ENCODE results near the gene WNT5B. TPM values are rescaled to one million over a fixed set of nuclear protein-coding genes. Genes with fewer than 3 reads are reported as not detected.

Gene WNT5B
- total RNA-seq, 1 donor from 2014 or later, result 54.4 TPM

- H3K27ac Mint-ChIP-seq, result peak overlapping the region; percentile 80
- H3K9me3 Mint-ChIP-seq, result no peaks in the 10 kb centered on the region
- H3K4me1 Mint-ChIP-seq, result peaks cover 63% of the 10 kb centered on the region
- TF ChIP-seq, protein P1, sequence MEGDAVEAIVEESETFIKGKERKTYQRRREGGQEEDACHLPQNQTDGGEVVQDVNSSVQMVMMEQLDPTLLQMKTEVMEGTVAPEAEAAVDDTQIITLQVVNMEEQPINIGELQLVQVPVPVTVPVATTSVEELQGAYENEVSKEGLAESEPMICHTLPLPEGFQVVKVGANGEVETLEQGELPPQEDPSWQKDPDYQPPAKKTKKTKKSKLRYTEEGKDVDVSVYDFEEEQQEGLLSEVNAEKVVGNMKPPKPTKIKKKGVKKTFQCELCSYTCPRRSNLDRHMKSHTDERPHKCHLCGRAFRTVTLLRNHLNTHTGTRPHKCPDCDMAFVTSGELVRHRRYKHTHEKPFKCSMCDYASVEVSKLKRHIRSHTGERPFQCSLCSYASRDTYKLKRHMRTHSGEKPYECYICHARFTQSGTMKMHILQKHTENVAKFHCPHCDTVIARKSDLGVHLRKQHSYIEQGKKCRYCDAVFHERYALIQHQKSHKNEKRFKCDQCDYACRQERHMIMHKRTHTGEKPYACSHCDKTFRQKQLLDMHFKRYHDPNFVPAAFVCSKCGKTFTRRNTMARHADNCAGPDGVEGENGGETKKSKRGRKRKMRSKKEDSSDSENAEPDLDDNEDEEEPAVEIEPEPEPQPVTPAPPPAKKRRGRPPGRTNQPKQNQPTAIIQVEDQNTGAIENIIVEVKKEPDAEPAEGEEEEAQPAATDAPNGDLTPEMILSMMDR (IDR thresholded peaks at IDR 0.05; ENCODE audit: unreplicated experiment), result no peak
- peak overlapping the region; percentile 56 for H3K4me3 Mint-ChIP-seq
- H3K27me3 Mint-ChIP-seq (ENCODE audit: low read depth), result peaks cover 2% of the 10 kb centered on the region
- DNase-seq (ENCODE audit: low spot score in 2 of 2, unreplicated experiment in 2 of 2), result no peak
- H3K36me3 Mint-ChIP-seq, result no peaks in the 10 kb centered on the region
These were observed 38.0 kb upstream of the WNT5B start for GRCh38 chr12:1591034-1591433.

DNA sequence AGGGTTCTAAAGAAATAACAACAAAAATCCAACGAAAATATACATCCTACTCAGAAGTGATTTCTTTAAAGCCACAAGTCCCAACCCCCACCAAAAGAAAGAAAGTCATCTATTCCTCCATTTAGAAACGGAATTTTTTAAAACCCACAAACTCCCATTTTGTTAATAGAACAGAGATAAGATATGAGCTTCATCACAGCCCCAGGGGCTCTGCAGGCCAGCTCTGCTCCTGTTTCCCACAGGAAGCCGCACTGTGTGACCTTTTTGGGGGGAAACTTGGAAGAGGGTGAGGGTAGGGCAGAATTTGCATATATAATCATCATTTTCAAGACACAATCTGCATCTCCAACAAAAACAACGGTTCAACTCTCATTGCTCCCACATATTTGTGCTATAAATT is 37.5 kb upstream of the WNT5B start:
- TF ChIP-seq, protein P1 (IDR thresholded peaks at IDR 0.05; ENCODE audit: unreplicated experiment), result no peak
- peak overlapping the region; percentile 65 for H3K27ac Mint-ChIP-seq
- H3K27me3 Mint-ChIP-seq (ENCODE audit: low read depth), result peaks cover 2% of the 10 kb centered on the region
- H3K4me3 Mint-ChIP-seq, result peak overlapping the region; percentile 80
- H3K36me3 Mint-ChIP-seq, result no peaks in the 10 kb centered on the region
- H3K4me1 Mint-ChIP-seq, result peaks cover 63% of the 10 kb centered on the region
- DNase-seq (ENCODE audit: low spot score in 2 of 2, unreplicated experiment in 2 of 2), result no peak
- H3K9me3 Mint-ChIP-seq, result no peaks in the 10 kb centered on the region

- Mint-ChIP-seq H3K4me1 (peaks cover 62% of the 10 kb centered on the region), H3K36me3 (no peaks in the 10 kb centered on the region), H3K27me3 (ENCODE audit: low read depth) (no peaks in the 10 kb centered on the region), H3K9me3 (no peaks in the 10 kb centered on the region), H3K27ac (peak overlapping the region; percentile 80), H3K4me3 (peak overlapping the region; percentile 80)
- DNase-seq (ENCODE audit: low spot score in 2 of 2, unreplicated experiment in 2 of 2), result no peak
- TF ChIP-seq, protein P1 (IDR thresholded peaks at IDR 0.05; ENCODE audit: unreplicated experiment), result no peak
These were observed 36.4 kb upstream of the WNT5B start for GRCh38 chr12:1592444-1593173.

GRCh38 chr12:1593174-1594005 is 35.6 kb upstream of the WNT5B start:
- peak in 1 of 2 experiments; percentile 56 for DNase-seq (ENCODE audit: low spot score in 2 of 2, unreplicated experiment in 2 of 2)
- H3K9me3 Mint-ChIP-seq, result no peaks in the 10 kb centered on the region
- H3K4me1 Mint-ChIP-seq, result peaks cover 57% of the 10 kb centered on the region
- H3K27ac Mint-ChIP-seq, result peak overlapping the region; percentile 80
- H3K4me3 Mint-ChIP-seq, result peak overlapping the region; percentile 80
- no peaks in the 10 kb centered on the region for H3K36me3 Mint-ChIP-seq
- H3K27me3 Mint-ChIP-seq (ENCODE audit: low read depth), result no peaks in the 10 kb centered on the region
- TF ChIP-seq, protein P1 (IDR thresholded peaks at IDR 0.05; ENCODE audit: unreplicated experiment), result no peak

DNA sequence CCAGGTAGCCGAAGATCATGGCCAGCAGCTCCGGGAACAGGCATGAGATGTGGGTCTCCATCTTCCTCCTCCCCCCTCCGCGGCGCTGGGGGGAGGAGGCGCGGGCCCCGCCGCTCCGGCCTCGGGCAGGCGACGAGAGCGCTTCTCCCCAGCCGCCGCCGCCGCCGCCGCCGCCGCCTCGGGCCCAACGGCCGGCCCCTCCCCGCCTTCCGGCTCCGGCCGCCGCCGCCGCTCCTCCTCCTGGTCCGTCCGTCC is 35.1 kb upstream of the WNT5B start:
- H3K36me3 Mint-ChIP-seq, result no peaks in the 10 kb centered on the region
- H3K4me3 Mint-ChIP-seq, result peak overlapping the region; percentile 80
- peaks cover 51% of the 10 kb centered on the region for H3K4me1 Mint-ChIP-seq
- no peaks in the 10 kb centered on the region for H3K27me3 Mint-ChIP-seq (ENCODE audit: low read depth)
- no peak for DNase-seq (ENCODE audit: low spot score in 2 of 2, unreplicated experiment in 2 of 2)
- peaks cover 4% of the 10 kb centered on the region for H3K9me3 Mint-ChIP-seq
- H3K27ac Mint-ChIP-seq, result no peak overlapping the region
- TF ChIP-seq, protein P1 (IDR thresholded peaks at IDR 0.05; ENCODE audit: unreplicated experiment), result no peak

All from mesothelial cell of epicardium (in vitro differentiated cells).